Stimulated activated CD4-positive, alpha-beta T cell treated with anti-CD3 and anti-CD28 coated beads, Interleukin-2, amount 100 ng/mL, for 24 hours (primary cell): Measurements from ENCODE around the gene ANKRD18A.
A peak's percentile ranks its signal among the peaks of the same experiment; 100 is the strongest.

Experiments used
- DNase-seq, 2 donors: peaks; one replicate each; pipeline ENCODE4 v3.0.0-alpha.2; 2020

The ANKRD18A gene

DNA sequence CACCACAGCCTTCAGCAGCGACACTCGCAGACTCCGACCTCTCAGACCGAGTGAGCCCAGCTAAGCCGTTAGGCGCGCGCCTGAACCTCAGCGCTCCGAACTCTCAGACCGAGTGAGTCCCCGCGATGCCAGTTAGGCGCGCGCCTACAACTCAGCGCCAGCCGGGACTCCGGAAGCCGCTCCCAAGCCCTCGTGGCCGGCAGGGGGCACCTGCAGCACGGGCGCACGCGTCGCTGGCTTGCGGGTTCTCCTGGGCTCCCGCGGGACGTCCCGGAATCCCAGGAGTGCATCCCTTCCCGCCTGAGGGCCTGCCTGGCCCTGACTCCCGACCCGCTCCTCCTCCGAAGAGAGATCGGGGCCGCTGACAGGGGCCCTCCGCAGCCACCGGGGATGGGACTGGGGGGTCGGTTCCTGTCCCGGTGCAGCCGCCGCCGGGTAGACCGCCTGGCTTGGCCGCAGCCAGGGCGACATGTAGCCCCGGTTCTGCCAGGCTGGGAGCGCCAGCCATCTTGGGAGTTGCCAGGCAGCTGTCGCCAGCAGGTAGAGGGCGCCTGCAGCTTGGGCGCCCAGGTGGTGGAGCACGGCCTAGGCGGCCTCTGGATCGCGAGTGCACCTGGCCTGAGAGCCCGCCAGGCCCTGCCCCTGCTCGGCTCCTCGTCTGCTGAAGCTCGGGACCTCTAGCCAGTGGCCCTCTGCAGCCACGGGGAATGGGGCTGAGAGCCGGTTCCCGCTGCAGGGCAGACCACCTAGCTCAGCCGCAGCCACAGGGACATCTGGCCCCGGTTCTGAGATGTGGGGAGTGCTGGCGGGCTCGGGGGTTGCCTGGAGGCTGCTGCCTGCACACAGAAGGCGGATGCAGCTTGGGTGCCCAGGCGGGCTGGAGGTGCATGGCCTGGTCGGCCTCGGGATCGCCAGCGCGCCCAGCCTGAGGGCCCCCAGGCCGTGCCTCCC is at the start of gene ANKRD18A:
Gene ANKRD18A (minus strand): TSS at position 114 of the 951 bp plus-strand sequence. CDS start 311 bp downstream, outside the sequence.
- DNase-seq: peak; percentile 76 to 84

DNA sequence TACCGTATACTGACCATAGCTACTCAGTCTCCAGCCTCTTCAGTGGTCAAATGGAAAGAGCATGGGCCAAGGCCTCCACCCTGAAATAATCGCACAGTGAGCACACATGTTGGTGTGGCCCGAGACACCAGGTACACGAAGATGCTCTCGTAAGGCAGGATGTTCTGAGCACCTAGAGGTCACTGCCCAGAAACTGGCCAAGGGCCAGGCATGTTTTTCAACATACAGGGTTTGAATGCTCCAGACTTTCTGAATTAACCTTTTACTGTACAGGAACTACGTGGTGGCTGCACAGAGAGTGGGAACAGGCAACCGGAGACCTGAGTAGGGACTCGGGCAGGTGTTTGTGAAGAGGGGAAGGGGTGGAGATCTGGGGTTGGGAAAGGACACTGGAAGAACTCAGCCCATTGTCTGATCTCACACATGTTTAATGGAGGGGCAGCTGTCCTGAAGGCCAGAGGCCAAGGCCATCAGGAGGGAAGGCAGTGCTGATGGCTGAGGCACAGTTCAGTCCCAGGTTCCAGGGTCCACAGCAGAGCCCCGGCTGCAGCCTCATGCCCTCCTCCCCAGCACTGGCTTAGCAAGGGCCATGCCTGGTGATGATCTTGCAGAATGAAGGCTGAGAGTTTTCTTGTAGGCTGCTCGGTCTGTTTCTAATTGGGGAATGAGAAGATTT is 48.5 kb upstream of the ANKRD18A start:
- no peak for DNase-seq

DNA sequence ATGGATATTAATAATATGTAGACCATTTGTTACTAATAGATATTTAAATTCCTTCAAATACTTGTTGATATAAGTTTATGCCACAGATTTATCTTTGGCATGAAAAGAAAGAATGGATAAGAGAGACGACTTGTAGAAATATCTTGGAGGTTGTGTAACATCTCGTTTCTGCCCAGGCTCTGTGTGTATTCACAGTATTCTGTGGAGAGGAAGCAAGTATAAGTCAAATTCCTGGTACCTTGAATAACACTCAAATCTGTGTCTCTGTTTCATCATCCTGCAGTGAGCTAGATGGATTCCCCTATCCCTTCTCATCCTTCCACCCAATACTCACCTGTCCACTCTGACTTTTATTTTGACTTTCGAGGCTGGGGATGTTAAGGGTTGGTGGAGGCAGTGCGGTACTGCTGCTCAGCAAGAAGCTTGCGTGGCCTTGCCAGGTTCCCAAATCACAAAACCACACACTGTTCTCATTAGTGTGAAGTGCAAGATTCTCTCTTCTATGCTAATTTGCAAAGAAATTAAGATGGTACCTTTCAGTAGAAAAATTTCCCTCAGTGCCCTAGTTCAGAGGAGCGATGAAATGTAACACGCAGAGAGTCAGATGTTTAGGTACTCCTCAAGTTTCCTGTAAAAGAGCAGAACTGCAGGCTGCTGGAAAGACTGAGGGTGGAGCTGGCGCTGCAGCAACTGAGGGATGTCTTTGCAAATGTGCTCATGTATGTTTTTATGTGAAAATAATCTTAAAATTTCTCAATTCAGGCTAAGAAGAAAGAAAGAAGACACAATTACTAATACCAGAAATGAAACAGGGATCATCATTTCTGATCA is 42.6 kb upstream of the ANKRD18A start:
- no peak for DNase-seq

- DNase-seq: no peak
These were observed 39.1 kb upstream of the ANKRD18A start for GRCh38 chr9:38659538-38659937.

GRCh38 chr9:38656896-38657295 is 36.5 kb upstream of the ANKRD18A start:
- DNase-seq: no peak

- no peak for DNase-seq
These were observed 32.1 kb upstream of the ANKRD18A start for GRCh38 chr9:38652486-38652885.

DNA sequence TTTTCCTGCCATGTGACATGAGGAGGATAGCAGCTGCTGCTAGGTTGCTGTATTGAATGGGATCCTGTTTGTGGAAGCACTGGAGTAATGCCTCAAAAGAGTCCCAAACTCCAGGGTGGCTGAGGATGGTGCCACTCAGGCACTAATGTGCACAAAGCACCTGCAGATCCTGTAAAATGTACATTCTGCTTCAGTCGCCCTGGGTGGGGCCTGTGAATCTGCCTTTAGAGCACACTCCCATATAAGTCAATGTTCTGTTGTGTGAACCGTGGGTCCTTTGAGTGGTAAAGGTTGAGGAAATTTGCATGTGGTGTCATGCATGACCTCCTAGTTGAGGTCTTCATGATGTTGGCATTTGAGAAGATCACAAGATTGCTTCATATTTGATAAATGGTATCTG is 31.6 kb upstream of the ANKRD18A start:
- DNase-seq: no peak

GRCh38 chr9:38651400-38652042 is 31.1 kb upstream of the ANKRD18A start:
- DNase-seq: no peak

DNA sequence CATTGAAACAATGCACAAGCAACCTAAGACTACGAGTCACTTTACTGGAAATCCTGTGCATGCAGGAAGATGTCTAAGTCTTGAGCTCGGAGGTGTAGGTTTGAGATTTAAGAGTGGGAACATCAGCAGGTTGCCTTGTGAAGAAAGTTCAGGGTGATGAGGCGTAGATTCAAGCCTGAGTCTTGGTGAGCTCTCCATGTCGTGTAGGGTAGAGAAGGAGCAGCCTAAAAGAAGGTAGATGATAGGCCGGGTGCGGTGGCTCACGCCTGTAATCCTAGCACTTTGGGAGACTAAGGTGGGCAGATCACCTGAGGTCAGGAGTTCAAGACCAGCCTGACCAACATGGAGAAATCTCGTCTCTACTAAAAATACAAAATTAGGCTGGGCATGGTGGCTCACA is 30.2 kb upstream of the ANKRD18A start:
- no peak for DNase-seq

GRCh38 chr9:38649731-38650363 is 29.5 kb upstream of the ANKRD18A start:
- no peak for DNase-seq

- DNase-seq: no peak
These were observed 24.2 kb upstream of the ANKRD18A start for GRCh38 chr9:38644601-38645000.

DNA sequence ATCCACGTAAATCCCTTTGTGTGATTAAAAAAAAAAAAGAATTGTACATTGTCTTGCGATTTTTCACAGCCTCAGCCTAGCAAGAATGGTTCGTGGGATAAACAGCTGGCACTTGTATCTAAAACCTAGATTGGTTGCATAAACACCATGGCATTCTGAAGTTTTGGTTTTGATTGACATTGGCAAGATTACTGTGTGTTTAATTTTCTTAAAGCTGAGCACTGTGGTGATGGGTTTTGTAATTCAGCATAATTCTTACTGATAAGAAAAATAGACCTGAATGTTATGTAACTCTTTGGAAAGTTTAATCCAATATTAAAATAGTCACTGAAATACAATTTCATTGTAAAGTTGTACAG is 23.4 kb upstream of the ANKRD18A start:
- no peak for DNase-seq

GRCh38 chr9:38642951-38643814 is 22.8 kb upstream of the ANKRD18A start:
- DNase-seq: no peak

GRCh38 chr9:38641985-38642864 is 21.8 kb upstream of the ANKRD18A start:
- peak in 1 of 2 donors; percentile 4 for DNase-seq

DNA sequence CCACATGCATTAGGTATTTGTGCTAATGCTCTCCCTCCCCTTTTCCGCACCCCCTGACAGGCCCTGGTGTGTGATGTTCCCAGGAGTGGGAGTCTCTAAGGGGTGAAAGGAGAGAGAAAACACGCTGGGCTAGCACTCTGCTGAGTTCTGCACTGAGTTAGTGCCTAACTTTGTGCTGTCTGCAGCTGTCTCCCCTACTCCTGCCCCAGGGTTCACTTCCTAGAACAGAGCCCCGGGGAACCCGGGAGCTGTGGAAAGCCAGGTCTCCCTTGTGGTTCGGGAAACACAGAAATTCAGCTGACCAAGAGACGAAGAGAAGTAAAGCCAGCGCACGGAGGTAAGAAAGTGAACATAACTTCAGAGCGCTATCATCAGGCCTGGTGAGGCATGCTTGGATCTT is 20.7 kb upstream of the ANKRD18A start:
- no peak for DNase-seq

- DNase-seq: no peak
These were observed 19.2 kb upstream of the ANKRD18A start for GRCh38 chr9:38639577-38639940.

DNA sequence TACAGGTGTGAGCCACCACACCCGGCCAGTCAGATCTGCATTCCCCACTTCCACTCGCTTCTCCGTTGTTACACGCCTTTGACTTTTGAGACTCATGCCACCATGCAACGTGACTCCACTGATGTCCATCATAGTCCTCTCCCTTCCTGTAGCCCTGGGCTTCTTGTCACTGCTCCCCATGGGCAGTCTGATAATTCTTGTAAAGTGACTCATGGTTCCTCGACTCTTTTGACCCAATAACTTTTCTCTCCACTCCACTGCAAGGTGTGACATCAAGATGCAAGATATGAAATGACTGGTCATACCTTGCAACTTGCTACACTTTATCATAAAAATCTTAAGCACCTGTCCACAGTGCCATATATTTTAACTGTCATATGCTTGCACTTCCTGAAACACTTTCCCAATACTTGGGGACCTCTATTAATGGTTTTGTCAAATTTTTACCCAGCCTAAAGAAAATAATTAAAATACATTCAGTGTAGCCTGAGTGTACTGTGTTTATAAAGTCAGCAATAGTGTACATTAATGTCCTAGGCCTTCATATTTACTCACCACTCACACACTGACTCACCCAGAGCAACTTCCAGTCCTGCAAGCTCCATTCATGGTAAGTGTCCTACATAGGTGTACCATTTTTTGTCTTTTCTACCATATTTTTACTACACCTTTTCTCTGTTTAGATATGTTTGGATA is 18.6 kb upstream of the ANKRD18A start:
- no peak for DNase-seq

GRCh38 chr9:38634315-38634714 is 13.9 kb upstream of the ANKRD18A start:
- no peak for DNase-seq

DNA sequence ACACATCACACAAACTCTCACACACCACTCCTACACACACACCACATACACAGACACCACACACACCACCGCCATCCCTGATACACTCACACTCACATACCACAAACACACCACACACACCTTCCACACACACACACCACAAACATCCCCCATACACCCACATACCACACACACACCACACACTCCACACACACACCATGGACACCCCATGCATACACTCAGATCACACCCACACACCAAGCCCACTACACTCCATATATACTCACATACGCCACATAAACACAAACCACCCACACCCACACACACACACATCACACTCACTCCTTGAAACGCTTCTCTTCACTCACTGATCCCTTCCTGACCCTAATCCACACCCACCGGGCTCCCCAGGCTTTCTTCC is 9.1 kb upstream of the ANKRD18A start:
- no peak for DNase-seq

GRCh38 chr9:38626006-38626405 is 5.6 kb upstream of the ANKRD18A start:
- DNase-seq: no peak
